ENCODE results near the gene GGCT.

DNA sequence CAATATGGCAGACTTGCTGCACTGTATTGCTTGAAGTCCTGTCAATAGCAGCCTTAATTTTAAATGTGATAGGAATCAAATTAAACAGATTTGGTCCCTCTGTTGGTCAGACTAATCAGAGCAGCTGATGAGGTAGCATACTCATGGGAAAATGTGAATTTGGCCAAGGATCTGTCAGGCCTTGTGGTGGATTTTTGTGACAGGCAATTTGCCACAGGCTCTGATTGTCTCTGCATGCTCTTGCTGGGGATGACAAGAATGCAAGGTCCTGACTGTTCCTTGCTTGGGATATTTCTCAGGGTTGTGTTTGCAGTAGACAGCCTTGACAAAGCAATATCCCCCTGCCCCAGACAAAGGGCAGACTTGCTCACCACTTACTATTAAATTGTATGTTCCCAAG is 48.5 kb upstream of the GGCT start:
- TF ChIP-seq, protein P1, sequence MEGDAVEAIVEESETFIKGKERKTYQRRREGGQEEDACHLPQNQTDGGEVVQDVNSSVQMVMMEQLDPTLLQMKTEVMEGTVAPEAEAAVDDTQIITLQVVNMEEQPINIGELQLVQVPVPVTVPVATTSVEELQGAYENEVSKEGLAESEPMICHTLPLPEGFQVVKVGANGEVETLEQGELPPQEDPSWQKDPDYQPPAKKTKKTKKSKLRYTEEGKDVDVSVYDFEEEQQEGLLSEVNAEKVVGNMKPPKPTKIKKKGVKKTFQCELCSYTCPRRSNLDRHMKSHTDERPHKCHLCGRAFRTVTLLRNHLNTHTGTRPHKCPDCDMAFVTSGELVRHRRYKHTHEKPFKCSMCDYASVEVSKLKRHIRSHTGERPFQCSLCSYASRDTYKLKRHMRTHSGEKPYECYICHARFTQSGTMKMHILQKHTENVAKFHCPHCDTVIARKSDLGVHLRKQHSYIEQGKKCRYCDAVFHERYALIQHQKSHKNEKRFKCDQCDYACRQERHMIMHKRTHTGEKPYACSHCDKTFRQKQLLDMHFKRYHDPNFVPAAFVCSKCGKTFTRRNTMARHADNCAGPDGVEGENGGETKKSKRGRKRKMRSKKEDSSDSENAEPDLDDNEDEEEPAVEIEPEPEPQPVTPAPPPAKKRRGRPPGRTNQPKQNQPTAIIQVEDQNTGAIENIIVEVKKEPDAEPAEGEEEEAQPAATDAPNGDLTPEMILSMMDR (IDR thresholded peaks at IDR 0.05): no peak
- TF ChIP-seq POLR2A (IDR thresholded peaks at IDR 0.05): no peak

Measured in stomach (tissue), 4 donors.